SK-N-SH (cell line): ENCODE measurements around the gene MTG1.

Source experiments
- EP300 ChIP-seq, 2 experiments: IDR thresholded peaks; 2 replicates each; pipeline versions ENCODE4 v1.4.0 to v1.6.1; 2012; ENCODE audit warnings: borderline replicate concordance in 1 of 2, low read depth in 1 of 2, low read length in 1 of 2
- GABPA ChIP-seq: IDR thresholded peaks from 2 replicates; pipeline ENCODE4 v1.4.0; 2012; ENCODE audit warnings: low read depth, mild to moderate bottlenecking
- MXI1 ChIP-seq: IDR thresholded peaks from 2 replicates; pipeline ENCODE4 v1.6.1; 2012; ENCODE audit warnings: mild to moderate bottlenecking, low read depth, low read length, improper control_type of control experiment
- RCOR1 ChIP-seq: fragments of 150-350 bp; IDR thresholded peaks from 2 replicates; pipeline ENCODE4 v1.6.1; 2017; ENCODE audit warnings: antibody characterized with exemption, low read length
- RFX5 ChIP-seq: IDR thresholded peaks from 2 replicates; pipeline ENCODE4 v1.6.1; 2012; ENCODE audit warnings: mild to moderate bottlenecking, improper control_type of control experiment, low read length
- SMC3 ChIP-seq: IDR thresholded peaks from 2 replicates; pipeline ENCODE4 v1.6.1; 2012; ENCODE audit warnings: low read depth, low read length, improper control_type of control experiment
- TF ChIP-seq, protein P1 (sequence below): fragments of 200-600 bp; sonication (generic); IDR thresholded peaks from 2 replicates; pipeline ENCODE4 v1.6.1; 2017; ENCODE audit warnings: antibody characterized with exemption, mild to moderate bottlenecking, moderate library complexity

DNA sequence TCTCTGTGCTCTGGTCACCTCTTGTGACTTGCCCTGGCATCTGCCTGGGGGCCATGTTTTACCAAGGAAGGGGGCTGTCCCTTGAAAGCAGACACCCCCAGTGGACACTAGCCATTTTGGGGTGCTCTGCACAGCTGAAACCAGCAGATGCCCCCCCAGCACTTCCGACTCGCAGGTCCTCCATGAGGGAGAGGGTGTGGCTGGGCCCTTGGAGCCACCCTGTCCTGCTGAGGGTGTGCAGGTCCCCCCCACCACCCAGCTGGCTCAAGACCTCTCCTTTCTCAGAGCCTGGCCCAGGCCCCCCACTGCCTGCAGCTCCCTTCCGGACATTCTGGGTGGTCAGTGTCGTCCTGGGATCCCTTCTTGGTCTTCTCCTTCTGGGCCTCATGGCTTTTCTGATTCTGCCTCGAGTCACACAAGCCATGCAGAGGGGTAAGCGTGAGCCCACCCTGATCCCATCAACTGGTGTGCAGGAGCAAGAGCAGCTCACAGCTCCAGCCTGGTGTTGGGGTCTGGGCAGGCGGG lies 72.1 kb downstream of the MTG1 start:
- TF ChIP-seq EP300 (IDR thresholded peaks at IDR 0.05; ENCODE audit: borderline replicate concordance in 1 of 2, low read depth in 1 of 2, low read length in 1 of 2), result no peak
- TF ChIP-seq SMC3, result no peak
- TF ChIP-seq GABPA, result no peak
- TF ChIP-seq MXI1, result no peak
- TF ChIP-seq, protein P1, sequence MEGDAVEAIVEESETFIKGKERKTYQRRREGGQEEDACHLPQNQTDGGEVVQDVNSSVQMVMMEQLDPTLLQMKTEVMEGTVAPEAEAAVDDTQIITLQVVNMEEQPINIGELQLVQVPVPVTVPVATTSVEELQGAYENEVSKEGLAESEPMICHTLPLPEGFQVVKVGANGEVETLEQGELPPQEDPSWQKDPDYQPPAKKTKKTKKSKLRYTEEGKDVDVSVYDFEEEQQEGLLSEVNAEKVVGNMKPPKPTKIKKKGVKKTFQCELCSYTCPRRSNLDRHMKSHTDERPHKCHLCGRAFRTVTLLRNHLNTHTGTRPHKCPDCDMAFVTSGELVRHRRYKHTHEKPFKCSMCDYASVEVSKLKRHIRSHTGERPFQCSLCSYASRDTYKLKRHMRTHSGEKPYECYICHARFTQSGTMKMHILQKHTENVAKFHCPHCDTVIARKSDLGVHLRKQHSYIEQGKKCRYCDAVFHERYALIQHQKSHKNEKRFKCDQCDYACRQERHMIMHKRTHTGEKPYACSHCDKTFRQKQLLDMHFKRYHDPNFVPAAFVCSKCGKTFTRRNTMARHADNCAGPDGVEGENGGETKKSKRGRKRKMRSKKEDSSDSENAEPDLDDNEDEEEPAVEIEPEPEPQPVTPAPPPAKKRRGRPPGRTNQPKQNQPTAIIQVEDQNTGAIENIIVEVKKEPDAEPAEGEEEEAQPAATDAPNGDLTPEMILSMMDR, result no peak
- TF ChIP-seq RCOR1, result no peak
- TF ChIP-seq RFX5, result no peak
